HG02588 (cell line): ENCODE data around the gene VSX2.

Experiments used
- ATAC-seq: cut with Tn5 transposase; IDR thresholded peaks from one replicate; pipeline ENCODE4 v1.9.1; 2021; ENCODE audit warnings: mild to moderate bottlenecking, moderate library complexity; ENCODE audit not compliant: unreplicated experiment

The VSX2 gene

DNA sequence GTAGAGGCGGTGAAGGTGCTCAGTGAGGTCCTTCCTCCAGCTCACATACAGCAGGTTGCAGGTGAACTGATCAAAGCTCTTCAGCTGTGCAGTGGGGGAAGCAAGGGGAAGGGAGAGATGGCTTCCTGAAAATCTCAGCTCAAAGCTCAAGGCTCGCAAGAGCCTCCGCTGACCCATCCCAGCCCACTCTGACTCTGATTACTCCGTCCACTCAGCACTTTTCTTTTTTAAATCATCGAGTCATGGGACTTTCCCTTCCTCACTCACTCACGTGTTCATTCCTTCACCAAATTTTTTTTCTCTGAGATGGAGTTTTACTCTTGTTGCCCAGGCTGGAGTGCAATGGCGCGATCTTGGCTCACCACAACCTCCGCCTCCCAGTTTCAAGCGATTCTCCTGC is 58.7 kb downstream of the VSX2 start:
- no peak for ATAC-seq

DNA sequence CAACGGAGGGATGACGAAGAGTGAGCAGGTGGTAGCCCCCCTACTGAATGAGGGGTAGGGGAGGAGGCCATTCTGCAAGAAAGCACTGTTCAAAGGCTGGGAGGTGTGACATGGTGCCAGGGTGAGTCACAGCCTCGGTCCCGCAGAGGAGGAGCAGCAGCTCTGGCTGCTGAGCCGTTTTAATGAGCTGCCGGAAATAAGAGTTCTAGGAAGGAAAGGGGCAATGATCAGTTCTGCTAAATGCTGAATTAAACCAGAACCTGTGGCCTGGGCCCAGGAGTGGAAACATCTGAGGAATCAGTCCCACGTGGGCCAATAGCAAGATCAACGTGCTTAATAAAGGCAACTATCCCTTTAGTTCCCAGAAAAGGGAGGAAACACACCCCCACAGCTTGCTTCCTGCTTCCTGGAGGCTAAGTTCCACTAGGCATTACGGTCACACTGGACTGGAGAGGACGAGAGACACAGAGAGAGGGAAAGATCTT is 59.9 kb downstream of the VSX2 start:
- no peak for ATAC-seq

DNA sequence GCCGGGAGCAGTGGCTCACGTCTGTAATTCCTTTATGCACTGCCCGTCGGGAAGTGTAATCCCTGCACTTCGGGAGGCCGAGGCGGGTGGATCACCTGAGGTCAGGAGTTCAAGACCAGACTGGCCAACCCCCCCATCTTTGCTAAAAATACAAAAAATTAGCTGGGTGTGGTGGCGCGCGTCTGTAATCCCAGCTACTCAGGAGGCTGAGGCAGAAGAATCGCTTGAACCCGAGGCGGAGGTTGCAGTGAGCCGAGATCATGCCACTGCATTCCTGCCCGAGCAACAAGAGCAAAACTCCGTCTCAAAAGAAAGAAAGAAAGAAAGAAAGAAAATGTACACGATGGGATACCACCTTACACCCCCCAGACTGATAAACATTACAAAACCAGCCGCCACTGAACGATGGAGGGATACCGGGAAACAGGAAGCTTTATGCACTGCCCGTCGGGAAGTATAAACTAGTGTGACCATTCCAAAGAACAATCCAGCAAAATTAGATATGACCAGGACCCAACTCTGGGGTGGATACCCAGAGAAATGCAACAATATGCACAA is 62.4 kb downstream of the VSX2 start:
- no peak for ATAC-seq

DNA sequence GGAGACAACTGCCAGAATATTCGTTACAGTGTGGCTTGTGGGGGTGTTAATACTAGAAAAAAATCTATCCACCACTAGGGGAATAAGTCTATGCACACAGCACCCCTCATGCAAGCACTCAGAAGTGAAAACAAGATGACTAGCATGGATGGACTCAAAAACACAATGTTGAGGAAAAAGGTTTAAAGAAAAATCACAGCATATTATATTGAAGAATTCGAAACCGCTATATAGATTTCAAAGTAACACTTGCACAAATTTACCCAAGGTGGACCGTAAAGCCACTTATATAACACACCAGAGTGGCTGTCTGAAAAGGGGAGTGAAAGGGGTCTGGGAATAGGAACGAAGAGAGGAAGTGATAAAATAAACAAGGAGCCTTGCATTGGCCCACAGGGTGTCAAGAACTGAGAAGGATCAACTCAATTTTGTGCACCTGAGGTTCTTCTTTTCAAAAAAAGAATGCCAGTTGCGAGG is 62.9 kb downstream of the VSX2 start:
- no peak for ATAC-seq

- ATAC-seq, result peak; percentile 96
Observed at GRCh38 chr14:74302634-74303569, 63.7 kb downstream of the VSX2 start, which contains the start of gene ABCD4. ABCD4 (minus strand) TSS chr14:74302934; CDS start chr14:74302912, 22 bp downstream.

- ATAC-seq, result no peak
Observed at GRCh38 chr14:74308695-74309094, 69.4 kb downstream of the VSX2 start.

DNA sequence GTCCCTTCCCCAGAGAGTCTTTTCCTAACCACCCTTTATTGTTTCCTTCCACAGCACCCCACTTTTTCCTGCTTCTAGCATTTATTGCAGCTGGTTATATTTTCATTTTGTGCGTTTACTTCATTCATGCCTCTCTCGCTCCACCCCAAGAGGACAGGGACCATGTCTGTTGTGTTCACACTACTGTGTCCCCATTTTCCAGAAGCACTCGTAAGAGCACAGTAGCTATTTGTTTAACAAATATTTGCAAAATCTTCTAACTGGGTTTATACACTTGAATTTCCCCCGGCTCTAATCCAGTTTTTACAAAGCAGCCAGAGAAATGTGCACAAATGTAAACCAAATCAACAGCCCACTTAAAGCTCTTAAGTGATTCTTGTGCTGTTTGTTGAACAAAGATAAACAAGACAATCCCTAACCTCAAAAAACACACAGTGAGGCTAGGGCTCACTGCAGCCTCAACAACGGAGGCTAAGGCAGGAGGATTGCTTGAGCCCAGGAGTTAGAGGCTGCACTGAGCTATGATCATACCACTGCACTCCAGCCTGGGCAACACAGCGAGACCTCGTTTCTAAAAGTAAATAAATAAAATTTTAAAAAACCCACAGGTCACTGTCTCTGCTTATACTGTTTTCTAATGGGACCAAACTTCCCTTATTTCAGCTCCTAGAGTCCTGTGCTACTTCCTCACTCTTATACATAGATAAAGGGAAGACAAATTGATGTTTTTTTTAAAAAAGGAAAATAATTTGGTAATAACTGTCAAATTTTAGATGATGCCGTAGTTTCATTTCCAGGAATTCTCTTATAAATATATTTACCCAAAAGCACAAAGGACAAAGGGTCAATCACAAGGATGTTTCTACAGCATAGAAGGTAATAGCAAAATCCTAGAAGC is 70.1 kb downstream of the VSX2 start:
- ATAC-seq, result no peak

- no peak for ATAC-seq
Observed at GRCh38 chr14:74312161-74312560, 72.9 kb downstream of the VSX2 start.
